GM19328 (cell line): ENCODE results near the gene BCAP31.
"Not testable (repeated sequence)": the region's sequence is repeated elsewhere in the genome, so short reads cannot be mapped to it uniquely, and the experiment has no call there.

Experiments
- ATAC-seq: cut with Tn5 transposase; IDR thresholded peaks from one replicate; pipeline ENCODE4 v1.9.1; 2021; ENCODE audit warnings: mild to moderate bottlenecking, moderate library complexity; ENCODE audit not compliant: unreplicated experiment

The BCAP31 gene

DNA sequence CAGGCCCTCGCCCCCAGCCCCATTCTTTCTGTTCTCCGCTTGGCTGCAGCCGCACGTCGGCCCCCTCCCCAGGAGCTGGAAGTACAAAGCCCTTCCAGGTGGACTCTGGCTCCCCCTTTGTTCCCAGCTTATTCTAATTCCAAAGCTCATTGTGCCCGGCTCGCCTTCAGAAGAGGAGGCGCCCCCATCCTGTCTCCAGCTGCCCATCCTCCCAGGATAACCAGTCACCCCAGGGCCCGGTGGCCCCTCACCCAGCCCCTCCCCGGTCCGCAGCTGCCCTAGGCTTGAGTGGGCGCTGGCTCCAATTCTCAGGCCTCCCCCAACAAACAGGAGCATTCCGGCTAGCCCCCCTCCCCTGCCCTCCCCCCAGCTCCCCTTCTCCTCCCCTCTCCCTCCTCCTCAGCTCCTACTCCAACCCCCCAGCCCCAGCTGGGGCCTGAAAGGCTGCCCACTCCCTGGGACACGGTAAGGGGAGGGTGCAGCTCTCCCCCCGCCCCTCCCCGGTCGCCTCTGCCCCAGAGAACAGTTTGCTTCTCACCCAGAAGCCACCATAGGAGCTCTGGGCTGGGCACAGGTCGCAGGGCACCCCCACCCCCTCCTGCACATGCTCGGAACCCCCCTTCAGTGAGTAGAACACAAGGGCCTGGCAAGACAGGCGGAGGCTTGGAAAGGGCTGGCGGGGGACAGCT is 39.6 kb downstream of the BCAP31 start:
- no peak for ATAC-seq

DNA sequence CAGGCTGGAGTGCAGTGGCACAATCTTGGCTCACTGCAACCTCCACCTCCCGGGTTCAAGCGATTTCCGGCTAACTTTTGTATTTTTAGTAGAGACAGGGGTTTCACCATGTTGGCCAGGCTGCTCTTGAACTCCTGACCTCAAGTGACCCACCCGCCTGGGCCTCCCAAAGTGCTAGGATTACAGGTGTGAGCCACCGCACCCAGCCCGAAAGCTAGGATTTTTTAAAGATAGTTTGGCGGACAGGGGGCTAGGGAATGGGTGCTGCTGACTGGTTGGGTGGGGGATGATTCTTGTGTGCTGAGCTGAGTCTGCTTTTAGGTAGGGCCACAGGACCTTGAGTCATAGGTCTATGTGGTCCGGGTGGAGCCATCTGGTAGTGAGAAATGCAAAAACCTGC is 40.7 kb downstream of the BCAP31 start:
- ATAC-seq, result not testable (repeated sequence)

DNA sequence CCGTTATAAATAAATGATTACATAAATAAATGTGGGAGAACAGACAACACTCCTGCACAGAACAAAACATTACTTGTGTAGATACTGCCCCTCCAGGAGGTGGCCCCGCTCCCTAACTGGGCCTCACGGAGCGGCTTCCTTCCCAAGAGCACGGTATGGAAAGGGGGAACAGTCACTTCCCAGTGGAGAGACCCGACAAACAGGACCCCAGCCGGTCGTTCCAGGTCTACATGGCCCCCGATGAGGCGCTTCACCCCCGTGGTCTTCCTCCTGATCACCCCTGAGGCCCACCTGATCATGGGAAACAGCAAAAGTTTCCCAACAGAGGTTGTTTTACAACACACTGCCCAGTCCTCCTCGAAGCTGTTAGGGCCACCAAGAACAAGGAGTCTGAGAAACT is 43.0 kb downstream of the BCAP31 start:
- ATAC-seq, result no peak

DNA sequence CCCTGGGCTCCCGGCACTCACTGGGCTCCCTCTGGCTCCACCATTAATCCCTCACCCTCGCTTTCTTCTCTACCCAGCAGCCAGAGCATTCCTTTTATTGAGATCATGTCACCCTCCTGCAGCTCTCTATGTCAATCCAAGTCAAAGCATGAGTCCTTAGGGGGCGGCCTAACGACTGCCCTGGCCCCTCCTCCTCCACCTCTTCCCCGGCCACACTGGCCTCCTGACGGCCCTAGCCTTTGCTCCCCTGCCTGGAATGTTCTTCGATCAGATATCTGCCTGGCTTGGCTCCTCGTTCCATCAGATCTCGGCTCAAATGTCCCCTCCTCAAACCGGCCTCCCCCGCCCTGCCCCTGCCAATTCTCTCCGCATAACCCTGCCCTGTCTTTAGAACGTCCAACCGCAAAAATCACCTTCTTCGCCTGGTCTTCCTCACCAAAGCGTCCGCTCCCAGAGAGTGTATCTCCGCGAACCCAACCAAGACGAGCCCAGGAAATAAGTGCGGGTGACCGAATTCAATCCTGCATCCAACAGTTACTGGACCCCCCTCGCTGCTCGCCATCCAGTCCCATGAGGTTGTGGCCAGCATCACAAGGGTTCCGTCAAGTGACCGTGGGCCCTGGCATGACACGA is 49.9 kb downstream of the BCAP31 start:
- ATAC-seq, result no peak

DNA sequence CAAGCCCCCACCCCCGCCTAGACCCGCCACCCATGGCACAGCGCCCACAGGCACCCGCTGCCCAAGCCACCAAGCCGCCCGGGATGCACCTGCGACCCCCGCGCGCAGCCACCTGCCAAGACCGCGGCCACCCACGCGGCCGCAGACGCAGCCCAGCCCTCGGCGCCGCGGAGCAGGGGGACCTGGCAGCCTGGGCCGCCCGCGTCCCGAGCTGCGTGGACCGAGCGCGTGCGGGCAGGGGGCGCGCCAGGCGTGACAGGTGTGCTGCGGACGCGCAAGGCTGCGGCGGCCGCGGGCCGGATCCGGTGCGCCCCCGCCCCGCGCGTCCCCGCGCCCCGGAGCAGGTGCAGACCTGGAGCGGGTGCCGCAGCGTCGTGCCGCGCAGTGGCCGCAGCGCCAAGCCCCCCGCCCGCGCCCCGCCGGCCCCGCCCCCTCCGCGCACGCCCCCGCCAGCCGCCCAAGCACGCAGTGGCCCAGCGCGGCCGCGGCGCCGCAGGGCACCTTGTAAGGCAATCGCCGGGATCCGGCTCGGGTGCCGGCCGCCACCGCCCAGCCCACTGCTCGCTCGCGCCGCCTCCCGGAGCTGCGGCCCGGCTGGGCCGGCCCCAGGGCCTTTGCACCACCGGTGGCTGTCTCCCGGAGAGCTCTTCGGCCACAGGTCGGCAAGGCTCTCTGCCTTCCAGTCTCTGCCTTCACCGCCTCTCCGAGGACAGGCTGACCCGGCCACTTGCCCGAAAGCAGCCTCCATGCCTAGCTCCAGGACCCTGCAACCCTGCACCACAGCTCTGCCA is 50.6 kb downstream of the BCAP31 start, which contains the start of gene PNCK:
TSS of gene PNCK (minus strand) at position 386 of the 791 bp plus-strand sequence. CDS start 737 bp downstream, outside the sequence.
- no peak for ATAC-seq

DNA sequence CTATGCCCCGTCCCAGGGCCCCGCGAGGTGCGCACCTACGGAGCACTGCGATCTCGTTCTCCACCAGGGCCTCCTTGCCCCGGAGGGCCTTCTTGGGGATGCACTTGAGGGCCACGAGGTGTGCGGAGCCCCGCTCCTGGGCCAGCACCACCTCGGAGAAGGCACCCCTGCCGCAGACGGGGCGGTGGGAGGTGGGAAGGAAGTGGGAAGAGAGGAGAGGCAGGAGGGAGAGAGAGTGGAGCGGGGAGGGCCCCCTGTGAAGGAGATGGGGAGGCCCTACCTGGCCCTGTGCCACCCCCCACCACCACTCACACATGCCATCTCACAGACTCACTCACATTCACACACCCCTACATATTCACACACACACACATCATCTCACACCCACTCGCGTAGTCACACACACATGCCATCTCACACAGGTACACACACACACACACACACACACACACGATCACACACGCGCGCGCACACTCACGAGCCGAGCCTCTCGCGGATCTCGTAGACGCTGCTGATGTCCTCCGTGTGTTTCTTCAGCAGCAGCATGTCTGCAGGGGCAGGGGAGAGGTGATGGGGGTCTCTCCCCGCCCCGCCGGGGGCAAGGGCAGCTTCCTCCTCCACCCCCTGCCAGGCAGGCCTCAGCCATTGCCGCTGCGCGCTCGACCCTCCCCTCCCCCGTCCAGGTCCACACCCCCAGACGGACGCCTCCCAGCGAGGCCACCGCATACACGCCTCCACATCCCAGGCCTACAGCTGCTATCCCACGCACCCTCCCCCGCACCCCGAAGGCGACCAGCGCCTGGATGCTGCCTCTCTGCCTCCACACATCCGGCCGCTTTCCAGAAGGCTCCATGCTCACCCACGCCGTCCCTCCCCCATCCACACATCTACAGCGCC is 51.4 kb downstream of the BCAP31 start:
- ATAC-seq, result no peak

DNA sequence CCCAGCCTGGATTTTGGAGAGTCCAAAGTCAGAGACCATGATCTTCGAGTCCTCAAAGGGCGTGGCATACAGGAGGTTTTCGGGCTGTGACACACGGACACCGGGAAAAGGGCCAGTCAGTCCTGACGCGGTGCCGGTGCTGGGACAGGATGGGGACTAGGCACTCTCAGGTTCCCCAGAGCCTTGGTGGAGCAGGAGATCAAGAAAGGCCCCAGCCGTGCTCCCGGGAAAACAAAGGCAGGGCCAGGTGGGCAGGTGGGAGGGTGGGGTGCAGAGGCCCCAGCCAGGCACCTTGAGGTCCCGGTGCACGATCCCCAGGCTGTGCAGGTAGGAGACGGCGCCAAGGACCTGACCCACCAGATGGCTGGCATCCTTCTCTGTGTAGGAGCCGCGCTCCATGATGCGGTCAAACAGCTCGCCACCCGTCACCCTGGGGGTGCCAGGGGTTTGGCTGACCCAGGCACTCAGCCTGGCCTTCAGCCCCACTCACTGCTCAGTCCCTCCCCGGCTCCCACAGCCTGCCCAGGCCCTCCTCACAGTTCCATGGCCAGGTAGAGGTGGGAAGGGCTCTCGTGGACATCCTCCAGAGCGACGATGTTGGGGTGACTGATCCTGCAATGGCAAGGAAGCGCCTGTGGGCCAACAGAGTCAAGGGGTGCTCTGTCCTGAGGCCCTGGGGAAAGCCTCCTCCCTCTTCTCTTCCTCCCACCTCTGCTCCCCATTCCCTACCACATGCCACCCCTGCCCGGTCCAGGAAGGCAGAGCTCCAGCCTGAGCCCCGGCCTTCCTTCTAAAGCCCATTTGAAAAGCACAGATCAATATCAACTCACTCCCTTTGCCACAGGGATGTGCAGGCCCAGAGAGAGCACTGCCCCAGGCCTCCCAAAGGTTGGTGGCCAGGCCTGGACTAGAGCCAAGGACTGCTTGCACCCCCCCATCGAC is 52.3 kb downstream of the BCAP31 start:
- ATAC-seq, result no peak

DNA sequence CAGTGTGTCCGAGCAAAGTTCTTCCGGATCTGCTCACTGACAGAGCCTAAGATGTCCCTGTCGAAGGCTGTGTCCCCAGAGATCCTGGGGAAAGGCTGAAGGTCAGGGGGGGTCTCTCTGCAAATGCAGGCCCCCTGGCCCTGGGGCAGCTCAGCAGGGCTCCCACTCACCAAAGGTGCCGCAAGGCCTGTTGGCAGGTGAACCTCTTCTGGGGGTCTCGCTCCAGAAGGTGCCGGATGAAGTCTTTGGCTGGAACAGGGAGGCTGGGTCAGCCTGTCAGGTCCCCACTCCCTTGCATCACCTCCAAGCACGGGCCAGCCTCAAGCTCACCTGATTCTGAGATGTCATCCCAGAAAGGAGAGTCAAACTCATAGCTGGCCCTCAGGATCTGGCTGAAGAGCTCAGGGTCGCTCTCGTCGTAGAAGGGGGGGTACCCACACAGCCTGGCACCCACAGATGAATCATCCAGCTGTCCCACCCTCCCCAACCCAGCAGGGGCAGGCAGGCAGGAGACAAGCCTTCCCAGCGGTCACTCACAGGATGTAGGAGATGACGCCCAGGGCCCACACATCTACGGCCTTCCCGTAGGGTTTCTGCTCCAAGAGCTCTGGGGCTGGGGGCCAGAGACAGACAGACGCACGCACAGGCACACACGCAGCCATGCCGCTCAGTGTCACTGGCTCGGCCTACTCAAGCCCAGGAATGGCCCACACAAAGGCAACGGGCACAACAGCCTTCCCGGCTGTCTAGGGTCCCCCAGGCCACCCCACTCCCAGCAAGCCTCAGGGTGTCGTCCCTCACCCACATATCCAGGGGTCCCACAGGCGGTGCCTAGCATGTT is 53.2 kb downstream of the BCAP31 start:
- ATAC-seq, result no peak

DNA sequence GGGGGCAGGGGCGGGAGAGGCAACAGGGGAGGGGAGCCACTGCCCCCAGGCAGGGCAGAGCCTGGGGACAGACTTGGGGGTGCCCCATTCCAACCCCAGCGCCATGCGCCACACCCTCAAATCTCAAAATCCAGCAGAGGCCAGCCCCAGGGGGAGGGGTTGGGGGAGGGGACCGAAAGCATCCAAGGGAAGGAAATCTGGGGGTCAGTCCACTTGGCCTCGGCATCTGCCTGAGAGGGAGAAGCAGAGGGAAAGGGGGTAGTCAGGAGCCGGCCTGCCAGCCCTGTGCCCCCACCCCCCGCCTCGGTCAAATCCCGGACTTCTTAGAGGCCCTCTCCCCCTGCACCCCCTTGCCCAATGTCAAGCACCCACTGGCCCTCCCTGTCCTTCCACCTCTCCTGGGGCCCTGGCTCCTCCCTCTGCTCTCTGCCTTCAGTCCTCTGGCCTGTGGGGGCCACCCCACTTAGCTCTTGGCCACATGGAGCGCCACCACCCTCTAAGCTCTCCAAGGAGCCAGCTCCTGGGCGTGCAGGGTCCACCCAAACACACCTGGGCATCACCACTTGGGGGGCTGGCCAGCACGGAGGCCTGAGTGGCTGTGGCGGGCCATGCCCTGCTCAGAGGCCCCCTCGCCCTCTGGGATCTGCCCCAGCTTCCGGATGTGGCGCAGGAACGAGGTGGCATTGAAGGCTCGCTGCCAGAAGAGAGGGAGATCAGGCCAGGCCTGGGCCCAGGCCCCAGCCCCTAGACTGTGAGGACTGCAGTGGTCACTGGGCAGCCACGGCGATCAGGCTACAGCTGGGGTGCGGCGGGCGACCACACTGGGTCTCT is 54.1 kb downstream of the BCAP31 start:
- no peak for ATAC-seq

DNA sequence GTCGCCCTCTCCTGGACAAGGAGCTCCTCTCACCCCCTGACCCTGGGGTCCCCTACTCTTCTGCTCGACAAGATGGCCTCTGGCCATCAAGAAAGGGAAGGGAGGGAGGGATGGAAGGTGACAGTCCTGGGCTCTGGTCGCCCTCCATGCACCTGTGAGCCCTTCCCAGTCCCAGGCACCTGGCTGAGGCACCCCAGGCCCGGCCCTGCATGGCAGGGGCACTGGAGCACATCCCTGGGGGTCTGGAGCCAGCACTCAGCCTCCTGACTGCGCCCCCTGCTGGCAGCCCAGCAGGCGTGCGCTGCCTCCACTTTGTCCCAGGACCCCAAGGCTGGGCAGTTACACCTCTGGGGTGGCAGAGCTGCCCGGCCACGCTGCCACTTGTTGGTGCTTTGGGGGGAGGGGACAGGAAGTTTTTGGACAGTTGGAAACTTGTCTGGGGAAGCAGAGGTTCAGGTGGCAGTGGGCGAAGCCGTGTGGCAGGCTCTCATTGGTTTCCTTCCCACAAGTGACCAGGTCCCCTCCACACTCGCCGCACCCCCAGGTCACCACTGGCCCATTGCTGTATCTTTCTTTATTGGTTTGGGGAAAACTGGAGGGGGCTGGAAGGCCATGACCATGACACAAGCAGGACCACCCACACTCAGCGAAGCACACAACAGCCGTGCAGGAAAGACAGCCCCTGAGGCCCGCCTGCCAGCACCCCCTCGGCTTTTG is 54.9 kb downstream of the BCAP31 start:
- ATAC-seq, result no peak

DNA sequence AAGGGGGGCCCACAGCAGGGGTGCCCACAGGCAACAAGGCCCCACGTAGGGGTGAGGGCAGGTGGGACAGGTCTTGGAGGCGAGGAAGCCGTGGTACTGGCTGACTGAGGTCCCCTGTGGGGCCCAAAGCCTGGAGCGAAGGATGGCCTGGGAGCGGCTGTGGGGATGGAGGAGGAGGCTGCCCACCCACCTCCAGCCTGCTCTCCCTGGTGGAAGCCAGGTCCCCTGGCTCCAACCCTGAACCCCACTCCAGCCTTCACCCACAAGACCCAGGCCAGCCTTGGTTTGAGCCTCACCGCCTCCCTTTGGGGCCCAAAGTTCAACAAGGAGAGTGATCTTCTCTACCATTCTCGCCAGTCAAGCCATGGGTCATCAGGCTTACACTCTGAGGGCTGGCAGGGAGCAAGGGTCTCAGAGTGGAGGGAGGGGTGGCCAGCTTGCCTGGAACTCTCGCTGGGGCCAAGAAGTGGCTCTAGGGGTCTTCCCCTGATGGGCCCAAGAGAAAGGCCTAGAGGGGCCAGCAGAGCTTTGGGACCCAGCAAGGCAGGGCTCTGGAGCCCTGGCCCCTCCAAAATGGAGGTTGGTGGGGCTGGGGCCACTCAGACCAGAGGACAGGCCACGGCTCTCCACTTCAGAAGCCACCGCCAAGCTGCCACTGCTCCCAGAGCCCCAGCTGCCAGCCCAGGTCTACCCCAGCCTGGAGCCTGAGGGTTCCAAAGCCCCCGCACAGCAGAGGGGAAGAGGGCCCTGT is 55.6 kb downstream of the BCAP31 start:
- no peak for ATAC-seq

DNA sequence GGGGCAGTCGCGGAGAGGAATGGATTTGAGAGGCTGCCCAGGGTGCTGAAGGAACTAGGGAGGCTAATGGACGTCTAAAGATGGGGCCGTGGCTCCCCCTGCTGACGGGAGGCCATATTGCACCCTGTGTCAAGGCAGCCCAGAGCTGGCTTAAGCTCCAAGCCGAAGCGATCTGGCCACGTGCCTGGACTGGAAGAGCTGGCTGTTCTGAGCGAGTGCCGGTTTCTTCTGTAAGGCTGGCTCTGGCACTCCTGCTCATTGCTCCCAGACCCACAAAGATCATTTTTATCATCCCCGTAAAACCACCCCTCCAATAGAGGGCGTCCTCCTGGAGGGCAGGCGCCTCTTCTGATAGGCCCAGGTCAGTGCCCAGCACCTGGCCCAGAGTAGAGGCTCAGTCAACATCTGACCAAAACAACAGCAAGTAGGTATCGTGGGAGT is 56.2 kb downstream of the BCAP31 start:
- ATAC-seq, result no peak

DNA sequence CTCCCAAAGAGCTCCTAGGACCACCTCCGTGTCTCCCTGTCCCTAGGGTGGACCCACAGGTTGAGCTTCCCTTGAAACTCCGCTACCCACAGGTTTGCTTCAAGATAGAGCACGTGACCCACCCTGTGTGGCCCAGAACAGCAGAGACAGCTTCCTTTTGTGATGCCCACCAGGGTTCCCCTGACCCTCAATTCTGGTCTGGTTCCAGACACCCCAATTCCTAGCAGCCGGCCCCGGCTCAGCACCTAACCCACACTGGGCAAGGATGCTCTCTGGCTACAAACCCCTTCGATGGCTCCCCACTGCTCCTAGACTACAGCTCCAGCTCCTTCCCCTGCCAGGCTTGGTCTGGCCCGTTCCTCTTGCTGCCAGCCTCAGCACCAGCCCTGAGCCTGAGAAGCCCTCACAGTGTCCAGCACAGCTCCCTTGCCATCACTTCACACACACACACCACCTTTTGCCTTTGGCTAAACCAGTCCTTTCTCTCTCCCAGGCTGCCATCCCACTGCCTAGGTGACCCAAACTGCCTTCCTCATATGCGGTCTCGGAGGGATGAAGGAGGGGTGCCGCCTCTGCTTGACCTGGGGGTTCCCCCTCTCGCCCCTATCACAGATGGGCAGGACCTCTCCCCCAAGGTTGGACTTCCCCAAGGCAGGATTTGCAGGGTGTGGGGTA is 56.8 kb downstream of the BCAP31 start:
- ATAC-seq, result no peak

DNA sequence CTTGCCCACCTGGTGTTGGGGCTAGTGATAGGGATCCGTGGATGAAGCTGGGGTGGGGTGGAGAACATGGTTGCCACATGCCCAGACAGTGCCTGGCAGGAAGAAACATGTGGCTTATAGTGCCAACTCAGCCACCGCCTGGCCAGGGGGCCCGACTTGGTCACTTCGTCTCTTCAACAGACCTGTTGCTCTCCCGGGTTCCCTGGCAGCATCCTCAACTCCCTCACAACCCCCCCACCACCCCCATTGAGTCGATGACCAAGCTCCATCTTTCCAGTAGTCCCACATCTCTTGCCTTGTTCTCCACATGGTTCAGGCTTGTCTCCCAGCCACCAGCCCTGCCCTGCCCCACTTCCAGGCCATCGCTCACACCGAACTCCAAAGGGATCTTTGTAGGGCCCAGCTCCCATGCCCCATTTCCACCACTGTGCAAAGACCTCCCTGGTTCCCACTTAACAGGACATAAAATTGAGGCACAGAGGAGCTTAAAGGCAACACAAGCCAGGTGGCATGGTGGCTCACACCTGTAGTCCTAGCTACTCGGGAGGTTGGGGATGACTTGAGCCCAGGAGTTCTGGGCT is 58.4 kb downstream of the BCAP31 start:
- no peak for ATAC-seq

DNA sequence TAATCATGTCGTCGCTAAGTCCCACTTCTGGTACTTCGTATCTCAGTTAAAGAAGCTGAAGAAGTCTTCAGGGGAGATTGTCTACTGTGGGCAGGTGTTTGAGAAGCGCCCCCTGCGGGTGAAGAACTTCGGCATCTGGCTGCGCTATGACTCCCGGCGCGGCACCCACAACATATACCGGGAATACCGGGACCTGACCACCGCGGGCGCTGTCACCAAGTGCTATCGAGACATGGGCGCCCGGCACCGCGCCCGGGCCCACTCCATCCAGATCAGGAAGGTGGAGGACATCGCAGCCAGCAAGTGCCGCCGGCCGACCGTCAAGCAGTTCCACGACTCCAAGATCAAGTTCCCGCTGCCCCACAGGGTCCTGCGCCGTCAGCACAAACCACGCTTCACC is 61.9 kb downstream of the BCAP31 start:
- no peak for ATAC-seq

DNA sequence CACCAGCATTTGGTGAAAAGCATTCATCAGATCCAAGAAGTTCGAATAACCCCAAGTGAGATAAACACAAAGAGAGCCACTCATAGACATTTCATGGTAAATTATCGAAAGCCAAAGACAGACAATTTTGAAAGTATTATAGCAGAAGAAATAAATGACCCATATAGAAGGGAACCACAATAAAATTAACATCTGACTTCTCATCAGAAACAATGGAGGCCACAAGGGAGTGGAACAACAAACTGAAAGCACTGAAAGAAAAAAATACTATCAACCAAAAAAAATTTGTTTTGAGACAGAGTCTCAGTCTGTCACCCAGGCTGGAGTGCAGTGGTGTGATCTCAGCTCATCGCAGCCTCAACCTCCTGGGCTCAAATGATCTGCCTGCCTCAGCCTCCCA is 64.9 kb downstream of the BCAP31 start:
- ATAC-seq, result no peak
